Left ventricle myocardium inferior (tissue), 1 donor: ENCODE measurements around the gene STIM2. TPM values are rescaled to one million over a fixed set of nuclear protein-coding genes. Genes with fewer than 3 reads are reported as not detected.

Experiments used
- DNase-seq: peaks from one replicate; pipeline ENCODE4 v3.0.0-alpha.2; 2020
- H3K27ac ChIP-seq: fragments of 200-600 bp; replicated peaks from 2 replicates; pipeline ENCODE4 v1.8.0; 2021
- H3K27me3 ChIP-seq: fragments of 200-600 bp; 2 replicates; pipeline ENCODE4 v1.8.0; 2021; ENCODE audit warnings: low read depth
- H3K36me3 ChIP-seq: fragments of 200-600 bp; 2 replicates; pipeline ENCODE4 v1.8.0; 2021
- H3K4me1 ChIP-seq: fragments of 200-600 bp; 2 replicates; pipeline ENCODE4 v1.8.0; 2021
- H3K4me3 ChIP-seq: fragments of 200-600 bp; 2 replicates; pipeline ENCODE4 v1.8.0; 2021; ENCODE audit warnings: mild to moderate bottlenecking, moderate library complexity
- H3K9me3 ChIP-seq: fragments of 200-600 bp; replicated peaks from 2 replicates; pipeline ENCODE4 v1.8.0; 2021
- intact Hi-C: fragments of 100-400 bp; cut with micrococcal nuclease; formaldehyde crosslinking; loops from one replicate; pipeline ENCODE4 v1.11.0; 2022
- total RNA-seq: library from RNA; stranded (reverse); fragmentation: NEBNext Ultra II Directional; extraction: Animal tissue kit (Norgen Biotek cat#: 25700); gene quantifications from one replicate; pipeline ENCODE4 v1.2.1, GENCODE V29; 2021
- TF ChIP-seq, protein P1 (sequence below): fragments of 200-600 bp; IDR thresholded peaks from 2 replicates; pipeline ENCODE4 v1.8.0; 2021; ENCODE audit warnings: antibody characterized with exemption, mild to moderate bottlenecking, borderline replicate concordance
- donor health status: DM: no; HTN: yes; CAD: no; lungs with severe emphysema.

The STIM2 gene
- total RNA-seq, 1 donor from 2014 or later, result 12.2 TPM

DNA sequence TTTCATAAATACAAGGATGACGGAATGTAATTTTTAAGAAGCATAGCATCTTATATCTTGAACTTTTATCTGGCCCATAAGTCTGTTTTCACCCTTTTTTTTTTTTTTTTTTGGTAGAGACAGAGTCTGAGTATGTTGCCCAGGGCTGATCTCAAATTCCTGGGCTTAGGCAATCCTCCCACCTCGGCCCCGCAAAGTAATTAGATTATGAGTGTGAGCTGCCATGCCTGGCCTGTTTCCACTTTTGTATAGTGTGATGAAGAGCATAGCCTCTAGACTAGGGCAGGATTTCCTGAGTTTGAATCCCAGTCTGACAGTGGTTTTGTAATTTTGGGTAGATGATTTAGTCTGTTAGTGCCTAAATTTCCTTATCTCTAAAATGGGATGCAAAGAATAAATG lies 11.0 kb downstream of the STIM2 start:
- no peaks in the 10 kb centered on the region for H3K27me3 ChIP-seq
- no peaks in the 10 kb centered on the region for H3K9me3 ChIP-seq
- peaks cover 37% of the 10 kb centered on the region for H3K4me1 ChIP-seq
- TF ChIP-seq, protein P1, sequence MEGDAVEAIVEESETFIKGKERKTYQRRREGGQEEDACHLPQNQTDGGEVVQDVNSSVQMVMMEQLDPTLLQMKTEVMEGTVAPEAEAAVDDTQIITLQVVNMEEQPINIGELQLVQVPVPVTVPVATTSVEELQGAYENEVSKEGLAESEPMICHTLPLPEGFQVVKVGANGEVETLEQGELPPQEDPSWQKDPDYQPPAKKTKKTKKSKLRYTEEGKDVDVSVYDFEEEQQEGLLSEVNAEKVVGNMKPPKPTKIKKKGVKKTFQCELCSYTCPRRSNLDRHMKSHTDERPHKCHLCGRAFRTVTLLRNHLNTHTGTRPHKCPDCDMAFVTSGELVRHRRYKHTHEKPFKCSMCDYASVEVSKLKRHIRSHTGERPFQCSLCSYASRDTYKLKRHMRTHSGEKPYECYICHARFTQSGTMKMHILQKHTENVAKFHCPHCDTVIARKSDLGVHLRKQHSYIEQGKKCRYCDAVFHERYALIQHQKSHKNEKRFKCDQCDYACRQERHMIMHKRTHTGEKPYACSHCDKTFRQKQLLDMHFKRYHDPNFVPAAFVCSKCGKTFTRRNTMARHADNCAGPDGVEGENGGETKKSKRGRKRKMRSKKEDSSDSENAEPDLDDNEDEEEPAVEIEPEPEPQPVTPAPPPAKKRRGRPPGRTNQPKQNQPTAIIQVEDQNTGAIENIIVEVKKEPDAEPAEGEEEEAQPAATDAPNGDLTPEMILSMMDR, result no peak
- intact Hi-C loops, result no loop called here
- DNase-seq, result no peak
- H3K27ac ChIP-seq, result no peak overlapping the region
- no peak overlapping the region for H3K4me3 ChIP-seq
- H3K36me3 ChIP-seq, result no peaks in the 10 kb centered on the region

DNA sequence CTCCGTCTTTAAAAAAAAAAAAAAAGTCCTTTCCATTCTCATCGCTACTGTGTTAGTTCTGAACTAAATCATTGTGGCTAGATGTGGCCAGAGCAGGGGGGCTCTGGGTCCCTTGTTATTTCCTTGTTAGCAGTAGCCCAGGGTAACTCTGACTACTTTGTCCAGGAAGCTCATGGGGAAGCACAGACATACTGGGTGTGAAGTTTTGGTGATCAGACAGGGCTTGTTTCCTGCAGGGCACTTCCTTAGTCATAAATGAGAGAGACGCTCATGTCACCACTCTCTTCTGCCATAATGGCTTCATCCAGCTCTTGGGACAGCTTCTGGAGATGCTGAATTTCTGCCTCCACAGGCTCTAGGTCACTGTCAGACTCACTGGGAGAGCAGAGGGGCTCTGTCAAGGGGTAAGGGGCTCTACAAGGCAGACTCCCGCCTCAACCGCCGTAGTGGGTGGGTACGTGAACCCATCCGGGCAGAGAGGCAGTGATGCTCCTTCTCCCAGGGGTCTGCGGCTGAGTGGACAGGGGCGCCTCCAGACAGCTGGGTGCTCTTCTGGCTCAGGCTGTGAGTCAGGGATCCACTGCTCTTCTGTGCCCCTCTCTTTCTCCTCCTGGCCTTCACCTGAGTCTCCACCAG lies 12.9 kb downstream of the STIM2 start:
- Histone ChIP-seq H3K27me3 (no peaks in the 10 kb centered on the region), H3K27ac (no peak overlapping the region), H3K9me3 (peaks cover 8% of the 10 kb centered on the region), H3K4me3 (no peak overlapping the region), H3K36me3 (no peaks in the 10 kb centered on the region), H3K4me1 (peaks cover 22% of the 10 kb centered on the region)
- TF ChIP-seq, protein P1, result no peak
- intact Hi-C loops, result no loop called here
- DNase-seq, result no peak

DNA sequence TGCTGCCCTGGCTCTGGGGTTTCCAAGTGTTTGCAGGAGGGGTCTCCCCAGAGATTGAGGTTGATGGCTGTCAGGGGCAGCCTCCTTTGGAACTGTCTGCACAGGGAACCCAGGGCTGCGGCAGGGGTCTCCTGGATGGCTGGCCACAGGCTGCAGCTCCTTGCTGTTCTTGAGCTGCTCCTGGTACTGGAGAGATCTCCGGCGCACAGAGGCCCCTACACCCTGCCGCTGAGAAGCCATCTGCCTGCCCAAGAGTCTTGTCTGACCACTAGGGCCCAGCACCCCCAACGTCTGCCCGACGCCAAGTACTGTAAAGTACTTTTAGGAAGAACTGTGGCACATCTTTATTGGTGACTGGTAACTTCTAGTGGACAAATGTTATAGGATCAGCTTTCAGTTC lies 13.5 kb downstream of the STIM2 start:
- Histone ChIP-seq H3K9me3 (peaks cover 8% of the 10 kb centered on the region), H3K4me1 (peaks cover 17% of the 10 kb centered on the region), H3K27ac (no peak overlapping the region), H3K36me3 (no peaks in the 10 kb centered on the region), H3K4me3 (no peak overlapping the region), H3K27me3 (no peaks in the 10 kb centered on the region)
- TF ChIP-seq, protein P1, result no peak
- no peak for DNase-seq
- intact Hi-C loops, result no loop called here

DNA sequence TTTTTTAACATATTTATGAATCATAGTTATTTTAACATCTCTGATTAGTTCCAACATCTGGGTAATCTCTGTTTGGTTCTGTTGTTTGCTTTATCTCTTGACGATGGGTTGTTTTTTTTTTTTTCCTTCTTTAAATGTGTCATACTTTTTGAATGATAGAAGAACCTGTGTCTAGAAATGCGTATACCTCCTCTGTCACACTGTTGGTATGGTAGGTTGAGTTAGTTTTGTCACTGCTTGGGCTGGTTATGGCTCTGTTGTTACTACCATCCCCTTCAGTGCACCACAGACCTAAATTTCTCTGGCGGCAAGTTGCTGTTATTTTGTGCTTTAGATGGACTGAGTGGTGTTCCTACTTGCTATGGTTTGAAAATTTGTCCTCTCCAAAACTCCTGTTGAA lies 16.8 kb downstream of the STIM2 start:
- no peaks in the 10 kb centered on the region for H3K36me3 ChIP-seq
- no peak overlapping the region for H3K27ac ChIP-seq
- no peak overlapping the region for H3K4me3 ChIP-seq
- H3K4me1 ChIP-seq, result peaks cover 8% of the 10 kb centered on the region
- H3K27me3 ChIP-seq, result no peaks in the 10 kb centered on the region
- TF ChIP-seq, protein P1, result no peak
- intact Hi-C loops, result no loop called here
- H3K9me3 ChIP-seq, result peaks cover 8% of the 10 kb centered on the region
- no peak for DNase-seq

DNA sequence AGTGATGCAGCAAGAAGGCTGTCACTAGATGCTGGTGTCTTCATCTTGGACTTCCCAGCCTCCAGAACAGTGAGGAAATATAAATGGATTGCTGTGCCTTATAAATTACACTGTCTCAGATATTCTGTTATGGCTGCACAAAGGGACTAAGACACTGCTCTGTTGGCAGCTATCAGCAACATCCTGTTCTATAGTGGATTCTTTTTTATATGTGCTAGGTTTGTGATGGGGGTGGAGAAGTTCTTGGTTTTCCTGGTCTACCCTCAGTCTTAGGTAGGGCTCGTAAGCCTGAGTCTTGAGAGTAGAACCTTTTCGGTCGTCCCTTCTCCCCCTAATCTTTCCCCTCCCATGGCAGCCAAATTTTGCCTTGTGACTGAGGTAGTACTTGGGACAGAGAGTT lies 17.3 kb downstream of the STIM2 start:
- H3K36me3 ChIP-seq, result no peaks in the 10 kb centered on the region
- TF ChIP-seq, protein P1, result no peak
- H3K9me3 ChIP-seq, result peaks cover 8% of the 10 kb centered on the region
- H3K27ac ChIP-seq, result no peak overlapping the region
- no peak for DNase-seq
- no peaks in the 10 kb centered on the region for H3K27me3 ChIP-seq
- intact Hi-C loops, result no loop called here
- H3K4me1 ChIP-seq, result peaks cover 7% of the 10 kb centered on the region
- H3K4me3 ChIP-seq, result no peak overlapping the region
